Measurements from ENCODE around the gene MLNR.

The MLNR gene

GRCh38 chr13:49220036-49220855 lies at the start of gene MLNR:
TSS of gene MLNR (plus strand) at chr13:49220338. CDS start at chr13:49220338, 0 bp downstream.
- no peak for DNase-seq

GRCh38 chr13:49171359-49171758 lies 48.8 kb upstream of the MLNR start:
- DNase-seq, result no peak

- no peak for DNase-seq
Measured at GRCh38 chr13:49183672-49184325, 36.3 kb upstream of the MLNR start.

GRCh38 chr13:49184621-49185020 lies 35.5 kb upstream of the MLNR start:
- DNase-seq, result no peak

- DNase-seq, result no peak
Measured at GRCh38 chr13:49185264-49185663, 34.9 kb upstream of the MLNR start.

- DNase-seq, result no peak
Measured at GRCh38 chr13:49190901-49191300, 29.2 kb upstream of the MLNR start.

- DNase-seq, result no peak
Measured at GRCh38 chr13:49206641-49207040, 13.5 kb upstream of the MLNR start.

- no peak for DNase-seq
Measured at GRCh38 chr13:49208619-49209018, 11.5 kb upstream of the MLNR start.

- DNase-seq, result no peak
Measured at GRCh38 chr13:49210114-49210513, 10.0 kb upstream of the MLNR start.

- DNase-seq, result no peak
Measured at GRCh38 chr13:49210669-49211068, 9.5 kb upstream of the MLNR start.

- no peak for DNase-seq
Measured at GRCh38 chr13:49213539-49213938, 6.6 kb upstream of the MLNR start.

- no peak for DNase-seq
Measured at GRCh38 chr13:49213997-49214916, 5.9 kb upstream of the MLNR start.

GRCh38 chr13:49214917-49215376 lies 5.2 kb upstream of the MLNR start:
- DNase-seq, result peak; percentile 82

- no peak for DNase-seq
Measured at GRCh38 chr13:49216334-49216733, 3.8 kb upstream of the MLNR start.

- no peak for DNase-seq
Measured at GRCh38 chr13:49217962-49218492, 2.1 kb upstream of the MLNR start.

GRCh38 chr13:49218493-49219051 lies 1.6 kb upstream of the MLNR start:
- DNase-seq, result no peak

GRCh38 chr13:49219647-49220035 lies 497 bp upstream of the MLNR start:
- DNase-seq, result no peak

GRCh38 chr13:49220856-49221589 lies 885 bp downstream of the MLNR start:
- DNase-seq, result no peak

- DNase-seq, result no peak
Measured at GRCh38 chr13:49221590-49221965, 1.4 kb downstream of the MLNR start.

GRCh38 chr13:49225223-49226042 lies 5.3 kb downstream of the MLNR start:
- no peak for DNase-seq

GRCh38 chr13:49226613-49227012 lies 6.5 kb downstream of the MLNR start:
- DNase-seq, result no peak

Measured in GDM1 (cell line).